ENCODE measurements around the gene GNAO1. TPM values are rescaled to one million over a fixed set of nuclear protein-coding genes. Genes with fewer than 3 reads are reported as not detected.

Gene GNAO1
- total RNA-seq, 1 donor: under 0.01 TPM

DNA sequence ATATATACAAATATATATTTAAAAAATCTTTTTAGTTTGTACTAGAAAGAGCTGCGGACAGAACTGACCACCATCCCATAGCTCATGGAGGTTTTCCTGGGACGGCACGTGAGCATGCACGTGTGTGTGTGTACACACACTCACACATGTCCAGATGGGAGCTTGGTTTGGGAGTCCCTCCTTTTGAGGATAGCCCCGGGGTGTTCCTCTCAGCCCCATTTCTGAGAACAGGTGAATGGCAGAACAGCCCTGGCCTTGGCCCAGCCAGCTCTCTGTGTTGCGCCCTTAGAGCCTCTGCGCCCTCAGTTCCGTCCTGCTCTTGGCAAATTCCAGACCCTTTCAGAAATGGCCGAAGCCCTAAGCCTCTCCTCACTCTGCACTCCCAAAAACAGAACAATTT, 163.9 kb downstream of the GNAO1 start:
- H3K4me3 ChIP-seq (ENCODE audit: low read depth, low read length): no peak overlapping the region
- no peak for DNase-seq (ENCODE audit: low read depth)
- TF ChIP-seq, protein P1, sequence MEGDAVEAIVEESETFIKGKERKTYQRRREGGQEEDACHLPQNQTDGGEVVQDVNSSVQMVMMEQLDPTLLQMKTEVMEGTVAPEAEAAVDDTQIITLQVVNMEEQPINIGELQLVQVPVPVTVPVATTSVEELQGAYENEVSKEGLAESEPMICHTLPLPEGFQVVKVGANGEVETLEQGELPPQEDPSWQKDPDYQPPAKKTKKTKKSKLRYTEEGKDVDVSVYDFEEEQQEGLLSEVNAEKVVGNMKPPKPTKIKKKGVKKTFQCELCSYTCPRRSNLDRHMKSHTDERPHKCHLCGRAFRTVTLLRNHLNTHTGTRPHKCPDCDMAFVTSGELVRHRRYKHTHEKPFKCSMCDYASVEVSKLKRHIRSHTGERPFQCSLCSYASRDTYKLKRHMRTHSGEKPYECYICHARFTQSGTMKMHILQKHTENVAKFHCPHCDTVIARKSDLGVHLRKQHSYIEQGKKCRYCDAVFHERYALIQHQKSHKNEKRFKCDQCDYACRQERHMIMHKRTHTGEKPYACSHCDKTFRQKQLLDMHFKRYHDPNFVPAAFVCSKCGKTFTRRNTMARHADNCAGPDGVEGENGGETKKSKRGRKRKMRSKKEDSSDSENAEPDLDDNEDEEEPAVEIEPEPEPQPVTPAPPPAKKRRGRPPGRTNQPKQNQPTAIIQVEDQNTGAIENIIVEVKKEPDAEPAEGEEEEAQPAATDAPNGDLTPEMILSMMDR (IDR thresholded peaks at IDR 0.05; ENCODE audit: insufficient read depth, low read depth, low read length): no peak

DNA sequence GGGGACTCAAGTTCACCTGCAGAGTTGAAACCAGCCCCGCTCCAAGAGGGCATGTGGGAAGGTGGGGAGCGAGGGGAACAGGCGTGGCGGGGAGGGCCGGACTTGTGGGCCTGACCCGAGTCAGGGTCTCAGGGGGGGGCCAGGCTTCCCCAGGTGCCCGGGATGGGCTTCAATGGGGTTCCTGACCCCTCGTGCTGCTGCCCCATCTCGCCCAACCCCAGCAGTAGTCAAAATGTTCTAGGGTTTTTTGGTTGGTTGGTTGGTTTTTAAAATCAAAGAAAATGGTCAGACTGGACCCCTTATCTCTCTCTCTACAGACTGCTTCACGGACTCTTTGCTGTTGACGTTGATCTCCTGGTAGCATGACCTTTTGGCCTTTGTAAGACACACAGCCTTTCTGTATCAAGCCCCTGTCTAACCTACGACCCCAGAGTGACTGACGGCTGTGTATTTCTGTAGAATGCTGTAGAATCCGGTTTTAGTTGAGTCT, 164.5 kb downstream of the GNAO1 start:
- no peak overlapping the region for H3K4me3 ChIP-seq (ENCODE audit: low read depth, low read length)
- TF ChIP-seq, protein P1 (IDR thresholded peaks at IDR 0.05; ENCODE audit: insufficient read depth, low read depth, low read length): no peak
- no peak for DNase-seq (ENCODE audit: low read depth)

DNA sequence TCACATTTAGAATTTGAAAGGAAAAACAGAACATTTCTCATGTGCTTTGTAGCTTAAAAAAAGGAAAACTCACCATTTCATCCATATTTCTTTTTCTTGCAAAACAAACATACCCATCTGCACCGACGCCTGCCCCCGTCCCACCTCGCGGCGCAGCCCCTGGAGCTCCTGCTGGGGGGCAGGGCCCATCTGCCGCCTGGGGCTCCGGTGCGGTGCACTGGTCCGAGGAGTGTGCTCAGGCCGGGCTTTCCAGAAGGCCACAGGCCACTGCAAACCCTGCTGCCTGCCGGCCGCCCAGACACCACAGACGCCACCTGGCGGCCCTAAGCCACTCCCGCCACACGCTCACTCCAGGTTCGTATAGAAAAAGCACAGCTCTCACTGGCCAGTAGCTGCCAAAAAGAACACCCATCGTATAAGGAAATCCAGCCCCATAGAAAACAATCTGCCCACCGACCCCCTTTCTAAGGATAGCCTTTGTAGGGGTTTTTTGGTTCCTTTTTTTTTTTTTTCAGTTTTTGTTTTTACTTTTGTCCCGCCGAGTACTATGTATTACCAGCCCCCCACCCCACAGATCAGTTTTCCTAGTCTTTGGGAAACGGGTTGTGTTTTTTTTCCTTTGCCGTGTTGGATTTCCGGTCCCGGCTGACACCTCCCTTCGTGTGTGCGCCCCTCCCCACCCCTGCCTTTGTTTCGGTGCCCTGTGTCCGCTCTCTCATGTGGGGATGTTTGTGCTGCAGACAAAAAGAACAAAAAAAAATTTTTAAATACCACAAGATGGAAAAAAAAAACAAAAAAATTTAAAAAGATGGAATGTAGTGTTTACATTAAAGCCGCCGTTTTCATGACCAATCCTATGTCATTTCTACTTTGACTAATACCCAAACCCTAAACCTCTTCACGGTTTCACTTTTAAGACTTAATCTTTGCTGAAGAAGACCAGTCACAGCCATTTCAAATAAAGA, 165.3 kb downstream of the GNAO1 start:
- peak; percentile 85 for DNase-seq (ENCODE audit: low read depth)
- TF ChIP-seq, protein P1 (IDR thresholded peaks at IDR 0.05; ENCODE audit: insufficient read depth, low read depth, low read length): peak; percentile 85
- peak overlapping the region; percentile 59 for H3K4me3 ChIP-seq (ENCODE audit: low read depth, low read length)

DNA sequence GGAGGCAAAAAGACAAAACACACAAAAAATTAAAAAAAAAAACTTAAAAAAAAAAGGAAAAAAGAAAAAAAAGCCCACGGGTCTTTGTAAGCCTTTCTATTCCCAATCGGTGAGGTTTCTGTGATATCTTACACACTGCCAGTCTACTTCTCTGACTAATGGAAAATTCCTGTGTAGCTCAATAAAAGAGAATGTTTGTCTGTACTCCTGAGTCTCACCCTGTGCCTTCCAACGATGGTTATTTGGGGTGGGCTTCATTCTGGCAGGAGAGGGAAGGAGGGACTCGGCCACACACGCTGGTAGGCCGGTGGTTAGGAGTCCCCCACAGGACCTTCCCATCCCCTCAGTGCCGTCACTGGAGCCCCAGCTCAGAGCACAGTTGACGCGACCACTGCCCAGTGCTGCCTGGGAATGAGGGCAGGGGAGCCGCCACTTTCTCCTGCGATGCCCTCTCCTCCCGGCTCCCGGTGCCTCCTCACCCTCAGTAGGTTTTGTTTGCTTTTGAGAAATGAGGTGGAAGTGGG, 166.0 kb downstream of the GNAO1 start:
- TF ChIP-seq, protein P1 (IDR thresholded peaks at IDR 0.05; ENCODE audit: insufficient read depth, low read depth, low read length): no peak
- peak overlapping the region; percentile 59 for H3K4me3 ChIP-seq (ENCODE audit: low read depth, low read length)
- no peak for DNase-seq (ENCODE audit: low read depth)

DNA sequence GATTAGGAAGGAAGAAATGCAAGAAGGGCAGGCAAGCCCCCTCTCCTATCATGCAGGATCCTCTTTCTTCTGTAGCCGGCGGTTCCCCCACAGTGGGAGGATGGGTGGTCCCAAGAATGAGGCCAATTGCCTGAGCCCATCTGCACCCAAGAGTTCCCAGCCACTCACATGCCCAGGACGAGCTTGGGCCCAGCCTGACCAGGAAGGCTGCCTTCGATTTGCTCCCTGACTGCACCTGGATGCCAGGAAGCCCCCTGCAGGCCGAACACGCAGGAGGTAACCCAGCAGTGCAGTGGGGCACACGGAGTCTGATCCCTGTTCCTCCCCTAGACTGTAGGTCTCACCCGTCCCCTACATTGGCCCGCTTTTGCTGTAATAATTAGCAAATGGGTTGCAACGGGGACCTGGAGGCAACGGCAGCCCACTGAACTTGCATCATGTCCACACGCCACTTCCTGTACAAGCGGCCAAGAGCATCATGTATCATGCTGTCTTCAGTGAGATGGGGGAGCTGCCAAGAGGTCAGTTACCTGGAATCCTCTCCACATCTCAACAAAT, 166.6 kb downstream of the GNAO1 start:
- no peak overlapping the region for H3K4me3 ChIP-seq (ENCODE audit: low read depth, low read length)
- no peak for DNase-seq (ENCODE audit: low read depth)
- TF ChIP-seq, protein P1 (IDR thresholded peaks at IDR 0.05; ENCODE audit: insufficient read depth, low read depth, low read length): no peak

DNA sequence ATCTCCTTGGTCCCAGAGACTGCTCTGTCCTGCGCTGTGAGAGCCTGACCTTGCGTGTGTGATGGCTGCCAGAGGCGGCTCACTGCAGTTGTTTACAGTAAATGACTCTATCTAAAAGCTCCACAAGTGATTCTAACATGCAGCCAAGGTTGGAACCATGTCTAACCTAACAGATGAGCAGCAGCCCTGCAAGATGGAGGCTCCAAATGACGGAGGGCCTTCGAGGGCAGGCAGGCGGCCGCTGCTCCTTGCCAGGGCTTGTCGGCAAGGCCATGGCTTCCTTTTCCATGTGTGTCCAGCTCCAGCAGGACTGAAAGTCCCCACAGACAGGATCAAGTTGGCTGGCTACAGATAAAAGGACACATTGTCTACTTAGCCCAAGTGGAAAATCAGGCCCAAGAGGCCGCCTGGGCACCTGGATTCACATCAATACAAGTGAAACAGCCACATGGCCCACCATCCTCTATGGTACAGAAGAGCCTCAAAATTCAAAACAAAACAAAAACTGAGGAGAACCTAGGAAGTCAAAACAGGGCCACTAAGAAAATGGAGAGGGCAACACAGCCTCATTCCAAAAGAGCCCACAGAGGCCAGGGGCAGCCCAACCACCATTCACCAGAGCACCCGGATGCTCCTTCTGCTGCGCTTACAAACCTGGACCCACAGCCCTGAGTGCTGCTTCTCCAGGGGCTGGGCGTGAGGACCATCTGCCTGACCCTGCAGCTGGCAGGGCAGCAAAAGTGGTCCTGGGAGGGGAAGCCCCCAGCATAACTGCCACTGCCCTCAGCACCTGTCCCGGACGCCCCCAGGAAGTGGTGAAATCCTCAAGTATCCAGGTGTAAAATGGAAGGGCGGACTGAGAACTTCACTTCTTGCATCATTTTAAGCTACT, 169.1 kb downstream of the GNAO1 start:
- TF ChIP-seq, protein P1 (IDR thresholded peaks at IDR 0.05; ENCODE audit: insufficient read depth, low read depth, low read length): no peak

More for the DNA sequence above, 169.1 kb downstream of the GNAO1 start:
- DNase-seq (ENCODE audit: low read depth): no peak
- H3K4me3 ChIP-seq (ENCODE audit: low read depth, low read length): no peak overlapping the region

Measured in fibroblast of villous mesenchyme (primary cell).